Body of pancreas (tissue), 4 donors: ENCODE results near the gene PSMD9. TPM values are rescaled to one million over a fixed set of nuclear protein-coding genes. Genes with fewer than 3 reads are reported as not detected.
"Not testable (repeated sequence)": the region's sequence is repeated elsewhere in the genome, so short reads cannot be mapped to it uniquely, and the experiment has no call there.

Experiments
- ATAC-seq: fragments of 150-250 bp; one replicate; pipeline ENCODE4 v1.9.1; 2016
- DNase-seq, 4 donors: peaks; one replicate each; pipeline ENCODE4 v3.0.0-alpha.2; 2019
- H3K27ac ChIP-seq, 4 donors: fragments of 200-600 bp; sonication (generic); 1 replicate in 3 of 4; 2 replicates in 1 of 4; pipeline versions ENCODE4 v1.5.1 to v1.6.1; 2016 to 2019; ENCODE audit warnings: mild to moderate bottlenecking in 1 of 4, mixed read lengths in 1 of 4, moderate library complexity in 1 of 4
- H3K27me3 ChIP-seq, 2 donors: fragments of 200-600 bp; sonication (generic); one replicate each; pipeline ENCODE4 v1.6.0; 2016; ENCODE audit warnings: mild to moderate bottlenecking in 1 of 2
- H3K36me3 ChIP-seq, 2 donors: fragments of 200-600 bp; sonication (generic); replicated peaks in 1 of 2; 2 replicates each; pipeline ENCODE4 v1.5.1; 2016; ENCODE audit warnings: low read depth in 2 of 2; ENCODE audit not compliant: insufficient read depth in 1 of 2
- H3K4me1 ChIP-seq: fragments of 200-600 bp; sonication (generic); one replicate; pipeline ENCODE4 v1.6.0; 2016
- H3K4me3 ChIP-seq, 2 donors: fragments of 200-600 bp; sonication (generic); 1 replicate in 1 of 2; 2 replicates in 1 of 2; pipeline ENCODE4 v1.5.1; 2016 to 2019
- H3K9me3 ChIP-seq, 3 donors: fragments of 200-600 bp; sonication (generic); 1 replicate in 2 of 3; 2 replicates in 1 of 3; pipeline ENCODE4 v1.5.1; 2016
- CTCF ChIP-seq, 7 experiments: fragments of 450-650 bp in 4 of 7; fragments of 200-600 bp in 3 of 7; sonication (generic) in 3 of 7; IDR thresholded peaks; one replicate each; pipeline ENCODE4 v1.5.1; 2016 to 2019; ENCODE audit warnings: antibody characterized with exemption in 7 of 7
- POLR2A ChIP-seq, 3 donors: fragments of 450-650 bp; IDR thresholded peaks; one replicate each; pipeline ENCODE4 v1.6.1; 2016; ENCODE audit warnings: antibody characterized with exemption in 3 of 3, mild to moderate bottlenecking in 2 of 3
- WGBS, 2 donors: methylation state at CpG; one replicate each; pipeline ENCODE4 v1.1.5; 2017; 5-methylcytosine and 5-hydroxymethylcytosine counted together
- intact Hi-C: fragments of 100-400 bp; cut with DNase I; formaldehyde crosslinking; loops from one replicate; pipeline ENCODE4 v1.15.1; 2023
- total RNA-seq, 2 donors: library from RNA; depleted of rRNA; stranded (reverse); fragments of >200 nt; gene quantifications; one replicate each; pipeline ENCODE4 v1.1.0, GENCODE V29; 2016

The PSMD9 gene
- total RNA-seq, 2 donors from 2014 or later = 23.1 to 42.3 TPM

- TF ChIP-seq POLR2A (IDR thresholded peaks at IDR 0.05) (no peak), CTCF (IDR thresholded peaks at IDR 0.05) (no peak)
- DNase-seq (no peak), ATAC-seq (no peak)
- peaks cover 3% of the 10 kb centered on the region for H3K4me1 ChIP-seq
- 72 to 74% methylated on average over 7 of the region's 7 CpGs for WGBS, 2 donors
- intact Hi-C loops = loop anchor here (10.0 kb wide), 1 partner anchor 268 kb away; no protein-coding TSS in a partner anchor
- H3K4me3 ChIP-seq = no peak overlapping the region
- no peaks in the 10 kb centered on the region for H3K27me3 ChIP-seq
- no peaks in the 10 kb centered on the region for H3K36me3 ChIP-seq
- no peaks in the 10 kb centered on the region for H3K9me3 ChIP-seq
- H3K27ac ChIP-seq = no peak overlapping the region
Measured at GRCh38 chr12:121926874-121927706, 38.5 kb downstream of the PSMD9 start.

- Histone ChIP-seq H3K4me3 (no peak overlapping the region), H3K36me3 (no peaks in the 10 kb centered on the region), H3K9me3 (no peaks in the 10 kb centered on the region), H3K4me1 (peaks cover 3% of the 10 kb centered on the region), H3K27ac (no peak overlapping the region), H3K27me3 (no peaks in the 10 kb centered on the region)
- ATAC-seq = no peak
- TF ChIP-seq POLR2A (IDR thresholded peaks at IDR 0.05) (no peak), CTCF (IDR thresholded peaks at IDR 0.05) (no peak)
- DNase-seq = no peak
- intact Hi-C loops = loop anchor here (10.0 kb wide), 1 partner anchor 267 kb away; no protein-coding TSS in a partner anchor
- 33 to 55% methylated on average over 5 of the region's 5 CpGs for WGBS, 2 donors
Measured at GRCh38 chr12:121927813-121928212, 39.2 kb downstream of the PSMD9 start.

DNA sequence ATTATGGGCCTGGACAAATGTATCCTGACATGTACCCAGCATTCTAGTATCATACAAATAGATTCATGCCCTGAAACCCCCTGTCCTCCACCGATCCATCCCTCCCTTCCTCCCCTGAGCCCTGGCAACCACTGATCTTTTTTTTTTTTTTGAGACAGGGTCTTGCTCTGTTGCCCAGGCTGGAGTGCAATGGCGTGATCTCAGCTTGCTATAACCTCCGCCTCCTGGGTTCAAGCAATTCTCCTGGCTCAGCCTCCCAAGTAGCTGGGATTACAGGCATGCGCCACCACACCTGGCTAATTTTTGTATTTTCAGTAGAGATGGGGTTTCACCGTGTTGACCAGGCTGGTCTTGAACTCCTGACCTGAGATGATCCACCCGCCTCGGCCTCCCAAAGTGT, 41.0 kb downstream of the PSMD9 start:
- intact Hi-C loops = loop anchor here (10.0 kb wide), 1 partner anchor 265 kb away; no protein-coding TSS in a partner anchor
- ATAC-seq = not testable (repeated sequence)

DNA sequence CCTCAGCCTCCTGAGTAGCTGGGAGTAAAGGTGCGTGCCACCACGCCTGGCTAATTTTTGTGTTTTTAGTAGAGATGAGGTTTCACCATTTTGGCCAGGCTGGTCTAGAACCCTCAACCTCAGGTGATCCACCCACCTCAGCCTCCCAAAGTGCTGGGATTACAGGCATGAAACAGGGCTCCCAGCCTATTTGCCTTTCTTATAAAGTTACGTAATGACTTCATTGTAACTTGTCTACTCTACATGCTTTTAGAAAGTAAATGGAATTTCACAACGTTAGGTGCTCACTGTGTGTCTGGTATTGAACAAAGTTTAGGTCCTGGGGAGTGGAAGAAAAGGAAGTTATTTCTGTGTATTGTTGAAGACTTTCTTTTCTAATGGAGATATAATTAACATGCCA, 42.3 kb downstream of the PSMD9 start:
- DNase-seq = no peak
- Histone ChIP-seq H3K27ac (no peak overlapping the region), H3K27me3 (no peaks in the 10 kb centered on the region), H3K4me1 (no peaks in the 10 kb centered on the region), H3K4me3 (no peak overlapping the region), H3K36me3 (no peaks in the 10 kb centered on the region), H3K9me3 (no peaks in the 10 kb centered on the region)
- WGBS, 2 donors = 78% methylated on average over 4 of the region's 4 CpGs
- ATAC-seq = no peak
- intact Hi-C loops = no loop called here
- TF ChIP-seq POLR2A (IDR thresholded peaks at IDR 0.05) = no peak
- TF ChIP-seq CTCF (IDR thresholded peaks at IDR 0.05) = no peak

More for the DNA sequence above, 41.0 kb downstream of the PSMD9 start:
- WGBS, 2 donors = 92 to 95% methylated on average over 7 of the region's 7 CpGs
- not testable (repeated sequence) for DNase-seq, H3K4me3 ChIP-seq, H3K27me3 ChIP-seq, H3K9me3 ChIP-seq, H3K36me3 ChIP-seq, H3K27ac ChIP-seq, H3K4me1 ChIP-seq

DNA sequence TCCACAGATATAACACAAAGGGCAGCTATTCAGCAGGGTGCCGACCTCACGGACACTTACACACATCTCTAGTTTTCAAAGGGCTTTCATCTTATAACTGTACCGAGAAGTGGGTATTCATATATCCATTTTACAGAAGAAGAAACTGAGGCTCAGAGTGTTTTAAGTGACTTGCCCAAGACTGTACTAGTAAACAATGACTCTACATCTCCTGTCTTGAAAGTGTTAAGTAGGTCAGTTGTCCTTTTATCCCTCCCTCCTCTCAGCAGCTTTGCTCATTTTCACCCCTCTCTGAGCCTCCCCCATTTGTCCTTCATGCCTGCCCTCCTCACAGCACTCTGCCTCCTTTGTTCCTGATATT, 43.6 kb downstream of the PSMD9 start:
- no peak for ATAC-seq
- no peak for DNase-seq
- no peak overlapping the region for H3K4me3 ChIP-seq
- no peaks in the 10 kb centered on the region for H3K36me3 ChIP-seq
- no peaks in the 10 kb centered on the region for H3K9me3 ChIP-seq
- 83 to 92% methylated on average over 3 of the region's 3 CpGs for WGBS, 2 donors
- no peak overlapping the region for H3K27ac ChIP-seq
- H3K27me3 ChIP-seq = no peaks in the 10 kb centered on the region
- no peaks in the 10 kb centered on the region for H3K4me1 ChIP-seq
- intact Hi-C loops = no loop called here
- TF ChIP-seq CTCF (IDR thresholded peaks at IDR 0.05) (no peak), POLR2A (IDR thresholded peaks at IDR 0.05) (no peak)
